Prostate gland (tissue), 1 donor: ENCODE results near the gene PTPA.

Experiments
- POLR2A ChIP-seq: fragments of 450-650 bp; IDR thresholded peaks from one replicate; pipeline ENCODE4 v1.6.1; 2016; ENCODE audit warnings: antibody characterized with exemption, mild to moderate bottlenecking
- POLR2AphosphoS5 ChIP-seq: sonication (generic); formaldehyde crosslinking; IDR thresholded peaks from one replicate; pipeline ENCODE4 v1.6.1; 2017; ENCODE audit warnings: antibody characterized with exemption

- TF ChIP-seq POLR2A (no peak), POLR2AphosphoS5 (no peak)
Measured at GRCh38 chr9:129068990-129069861, 42.0 kb upstream of the PTPA start.
